HCT116 (cell line): ENCODE data around the gene RIN3.

Source experiments
- CEBPB ChIP-seq: IDR thresholded peaks from 2 replicates; pipeline ENCODE4 v1.6.1; 2012; ENCODE audit warnings: low read depth
- CTCF ChIP-seq, 3 experiments: fragments of 200-600 bp in 1 of 3; sonication (generic) in 1 of 3; IDR thresholded peaks in 2 of 3; conservative IDR thresholded peaks in 1 of 3; 2 replicates each; pipeline ENCODE4 v1.5.1; 2012 to 2017; ENCODE audit warnings: low read depth in 2 of 3, low read length in 2 of 3, antibody characterized with exemption in 1 of 3, borderline replicate concordance in 1 of 3, control low read depth in 1 of 3, mild to moderate bottlenecking in 1 of 3, mixed read lengths in 1 of 3, mixed run types in 1 of 3, moderate library complexity in 1 of 3; ENCODE audit not compliant: insufficient read depth in 1 of 3
- POLR2A ChIP-seq: IDR thresholded peaks from 2 replicates; pipeline ENCODE4 v1.7.0; 2011; ENCODE audit warnings: borderline replicate concordance; ENCODE audit not compliant: insufficient read depth, insufficient read length; ENCODE audit errors: extremely low read depth

- TF ChIP-seq CEBPB (no peak), CTCF (IDR thresholded peaks at IDR 0.05 in 2 of 3, conservative IDR thresholded peaks at IDR 0.05 in 1 of 3; ENCODE audit: borderline replicate concordance in 1 of 3, insufficient read depth in 1 of 3, low read depth in 2 of 3, low read length in 2 of 3) (peak in 2 of 3 experiments; percentile 15 to 41; a peak in 3 of 6 replicates), POLR2A (no peak)
Measured at GRCh38 chr14:92551044-92551841, 37.7 kb downstream of the RIN3 start.
